ENCODE data around the gene GGTA1. TPM values are rescaled to one million over a fixed set of nuclear protein-coding genes. Genes with fewer than 3 reads are reported as not detected.
"Not testable (repeated sequence)": the region's sequence is repeated elsewhere in the genome, so short reads cannot be mapped to it uniquely, and the experiment has no call there.

Gene GGTA1
- polyA plus RNA-seq, 1 donor (not counting 4 experiments of a cell fraction or from before 2014, with no cell fraction given): not detected

DNA sequence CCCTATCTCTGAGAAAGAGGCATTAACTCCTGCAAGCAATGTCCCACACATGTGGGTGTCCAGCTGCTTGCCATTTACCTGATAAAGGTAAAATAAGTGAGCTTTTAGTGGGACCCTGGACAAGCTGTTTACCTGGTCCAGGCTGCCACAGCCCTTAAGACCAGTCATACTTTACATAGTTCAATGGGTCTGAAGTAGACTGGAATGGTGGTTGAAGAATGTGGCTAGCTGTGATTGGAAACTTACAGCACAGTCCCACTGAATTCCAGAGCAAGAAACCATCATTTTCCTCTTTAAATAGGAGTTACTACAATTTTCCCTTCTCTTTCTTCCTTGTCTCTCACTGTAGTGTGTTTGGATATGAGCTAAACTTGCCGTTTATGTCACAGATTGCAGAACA lies 60.6 kb downstream of the GGTA1 start:
- H3K9me3 ChIP-seq (ENCODE audit: control insufficient read depth, low read depth, low read length): no peaks in the 10 kb centered on the region
- DNase-seq (ENCODE audit: low read depth, low spot score) (no peak), FAIRE-seq (no peak)
- H3K27ac ChIP-seq (ENCODE audit: control insufficient read depth, insufficient read depth, low read length): no peak overlapping the region
- H3K9me1 ChIP-seq (ENCODE audit: control insufficient read depth, extremely low read depth, insufficient read depth, low read length): no peaks in the 10 kb centered on the region
- TF ChIP-seq, protein P1, sequence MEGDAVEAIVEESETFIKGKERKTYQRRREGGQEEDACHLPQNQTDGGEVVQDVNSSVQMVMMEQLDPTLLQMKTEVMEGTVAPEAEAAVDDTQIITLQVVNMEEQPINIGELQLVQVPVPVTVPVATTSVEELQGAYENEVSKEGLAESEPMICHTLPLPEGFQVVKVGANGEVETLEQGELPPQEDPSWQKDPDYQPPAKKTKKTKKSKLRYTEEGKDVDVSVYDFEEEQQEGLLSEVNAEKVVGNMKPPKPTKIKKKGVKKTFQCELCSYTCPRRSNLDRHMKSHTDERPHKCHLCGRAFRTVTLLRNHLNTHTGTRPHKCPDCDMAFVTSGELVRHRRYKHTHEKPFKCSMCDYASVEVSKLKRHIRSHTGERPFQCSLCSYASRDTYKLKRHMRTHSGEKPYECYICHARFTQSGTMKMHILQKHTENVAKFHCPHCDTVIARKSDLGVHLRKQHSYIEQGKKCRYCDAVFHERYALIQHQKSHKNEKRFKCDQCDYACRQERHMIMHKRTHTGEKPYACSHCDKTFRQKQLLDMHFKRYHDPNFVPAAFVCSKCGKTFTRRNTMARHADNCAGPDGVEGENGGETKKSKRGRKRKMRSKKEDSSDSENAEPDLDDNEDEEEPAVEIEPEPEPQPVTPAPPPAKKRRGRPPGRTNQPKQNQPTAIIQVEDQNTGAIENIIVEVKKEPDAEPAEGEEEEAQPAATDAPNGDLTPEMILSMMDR (optimal IDR thresholded peaks at IDR 0.05 in 1 of 3, IDR thresholded peaks at IDR 0.05 in 1 of 3, conservative IDR thresholded peaks at IDR 0.05 in 1 of 3; ENCODE audit: extremely low read depth in 1 of 3, insufficient read depth in 2 of 3, low read length in 3 of 3): no peak
- dilution Hi-C loops (cut with MboI; ENCODE audit: extremely low pct_ligation_motif_present, low sequenced_read_pairs): no loop called here
- no peak overlapping the region for H3K4me3 ChIP-seq (ENCODE audit: control insufficient read depth in 2 of 3, extremely low read depth in 1 of 3, insufficient read depth in 2 of 3, low read depth in 1 of 3, low read length in 3 of 3)
- H4K20me1 ChIP-seq (ENCODE audit: control insufficient read depth, extremely low read depth, insufficient read depth, low read length): no peaks in the 10 kb centered on the region
- no peaks in the 10 kb centered on the region for H3K79me2 ChIP-seq (ENCODE audit: control insufficient read depth, insufficient read depth, low read length)
- H3K9ac ChIP-seq (ENCODE audit: control insufficient read depth, extremely low read depth, insufficient read depth, low read length): no peak overlapping the region
- no peak overlapping the region for H3K4me2 ChIP-seq (ENCODE audit: control insufficient read depth, extremely low read depth, insufficient read depth, low read depth, low read length)
- H2AFZ ChIP-seq (ENCODE audit: control insufficient read depth, low read length): no peak overlapping the region
- H3K27me3 ChIP-seq (ENCODE audit: control insufficient read depth, extremely low read depth, insufficient read depth, low read length): peaks cover 23% of the 10 kb centered on the region
- no peaks in the 10 kb centered on the region for H3K36me3 ChIP-seq (ENCODE audit: control insufficient read depth in 2 of 2, extremely low read depth in 1 of 2, insufficient read depth in 2 of 2, low read length in 2 of 2)
- H3K4me1 ChIP-seq (ENCODE audit: control insufficient read depth, extremely low read depth, insufficient read depth, low read length): no peaks in the 10 kb centered on the region

DNA sequence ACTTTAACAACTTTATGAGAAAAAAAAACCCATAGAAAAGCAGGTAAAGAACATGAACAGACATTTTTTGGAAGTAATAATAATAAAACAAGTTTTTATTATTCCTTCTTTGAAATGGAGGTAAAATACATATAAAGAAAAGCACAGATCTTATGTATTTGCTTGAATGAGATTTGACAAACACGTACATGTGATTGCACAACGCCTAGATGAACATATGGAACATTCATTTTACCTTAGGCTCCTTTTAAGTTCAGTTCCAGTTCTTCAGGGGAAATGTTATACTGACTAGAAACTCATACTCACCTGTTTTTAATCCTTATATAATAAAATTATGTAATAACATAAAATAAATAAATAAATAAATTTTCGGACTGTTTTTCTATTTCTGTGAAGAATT lies 61.8 kb downstream of the GGTA1 start:
- dilution Hi-C loops (cut with MboI; ENCODE audit: extremely low pct_ligation_motif_present, low sequenced_read_pairs): no loop called here
- H4K20me1 ChIP-seq (ENCODE audit: control insufficient read depth, extremely low read depth, insufficient read depth, low read length): no peaks in the 10 kb centered on the region
- H3K36me3 ChIP-seq (ENCODE audit: control insufficient read depth in 2 of 2, extremely low read depth in 1 of 2, insufficient read depth in 2 of 2, low read length in 2 of 2): no peaks in the 10 kb centered on the region
- H3K4me3 ChIP-seq (ENCODE audit: control insufficient read depth in 2 of 3, extremely low read depth in 1 of 3, insufficient read depth in 2 of 3, low read depth in 1 of 3, low read length in 3 of 3): no peak overlapping the region
- no peaks in the 10 kb centered on the region for H3K9me3 ChIP-seq (ENCODE audit: control insufficient read depth, low read depth, low read length)
- DNase-seq (ENCODE audit: low read depth, low spot score) (no peak), FAIRE-seq (no peak)
- no peak overlapping the region for H2AFZ ChIP-seq (ENCODE audit: control insufficient read depth, low read length)
- no peaks in the 10 kb centered on the region for H3K4me1 ChIP-seq (ENCODE audit: control insufficient read depth, extremely low read depth, insufficient read depth, low read length)
- no peak overlapping the region for H3K9ac ChIP-seq (ENCODE audit: control insufficient read depth, extremely low read depth, insufficient read depth, low read length)
- no peaks in the 10 kb centered on the region for H3K79me2 ChIP-seq (ENCODE audit: control insufficient read depth, insufficient read depth, low read length)
- no peaks in the 10 kb centered on the region for H3K9me1 ChIP-seq (ENCODE audit: control insufficient read depth, extremely low read depth, insufficient read depth, low read length)
- H3K4me2 ChIP-seq (ENCODE audit: control insufficient read depth, extremely low read depth, insufficient read depth, low read depth, low read length): no peak overlapping the region
- H3K27ac ChIP-seq (ENCODE audit: control insufficient read depth, insufficient read depth, low read length): no peak overlapping the region
- H3K27me3 ChIP-seq (ENCODE audit: control insufficient read depth, extremely low read depth, insufficient read depth, low read length): peaks cover 24% of the 10 kb centered on the region
- TF ChIP-seq EZH2 (IDR thresholded peaks at IDR 0.05; ENCODE audit: low read length): no peak
- TF ChIP-seq, protein P1 (optimal IDR thresholded peaks at IDR 0.05 in 1 of 3, IDR thresholded peaks at IDR 0.05 in 1 of 3, conservative IDR thresholded peaks at IDR 0.05 in 1 of 3; ENCODE audit: extremely low read depth in 1 of 3, insufficient read depth in 2 of 3, low read length in 3 of 3): no peak

DNA sequence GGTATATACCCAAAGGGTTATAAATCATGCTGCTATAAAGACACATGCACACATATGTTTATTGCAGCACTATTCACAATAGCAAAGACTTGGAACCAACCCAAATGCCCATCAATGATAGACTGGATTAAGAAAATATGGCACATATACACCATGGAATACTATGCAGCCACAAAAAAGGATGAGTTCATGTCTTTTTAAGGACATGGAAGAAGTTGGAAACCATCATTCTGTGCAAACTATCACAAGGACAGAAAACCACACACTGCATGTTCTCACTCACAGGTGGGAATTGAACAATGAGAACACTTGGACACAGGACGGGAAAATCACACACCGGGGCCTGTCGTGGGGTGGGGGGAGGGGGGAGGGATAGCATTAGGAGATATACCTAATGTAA lies 62.6 kb downstream of the GGTA1 start:
- H3K4me3 ChIP-seq (ENCODE audit: control insufficient read depth in 2 of 3, extremely low read depth in 1 of 3, insufficient read depth in 2 of 3, low read depth in 1 of 3, low read length in 3 of 3); dilution Hi-C loops (cut with MboI; ENCODE audit: extremely low pct_ligation_motif_present, low sequenced_read_pairs): not testable (repeated sequence)

More for the DNA sequence above, 62.6 kb downstream of the GGTA1 start:
- not testable (repeated sequence) for H3K4me2 ChIP-seq (ENCODE audit: control insufficient read depth, extremely low read depth, insufficient read depth, low read depth, low read length); H4K20me1 ChIP-seq (ENCODE audit: control insufficient read depth, extremely low read depth, insufficient read depth, low read length); H3K79me2 ChIP-seq (ENCODE audit: control insufficient read depth, insufficient read depth, low read length); H3K4me1 ChIP-seq (ENCODE audit: control insufficient read depth, extremely low read depth, insufficient read depth, low read length); H3K27ac ChIP-seq (ENCODE audit: control insufficient read depth, insufficient read depth, low read length); FAIRE-seq; DNase-seq (ENCODE audit: low read depth, low spot score); H3K9me3 ChIP-seq (ENCODE audit: control insufficient read depth, low read depth, low read length); H3K9me1 ChIP-seq (ENCODE audit: control insufficient read depth, extremely low read depth, insufficient read depth, low read length); H2AFZ ChIP-seq (ENCODE audit: control insufficient read depth, low read length); H3K36me3 ChIP-seq (ENCODE audit: control insufficient read depth in 2 of 2, extremely low read depth in 1 of 2, insufficient read depth in 2 of 2, low read length in 2 of 2); H3K9ac ChIP-seq (ENCODE audit: control insufficient read depth, extremely low read depth, insufficient read depth, low read length)
- H3K27me3 ChIP-seq (ENCODE audit: control insufficient read depth, extremely low read depth, insufficient read depth, low read length): peaks cover 22% of the 10 kb centered on the region
